ENCODE results near the gene OPRL1.
"Not testable (repeated sequence)": the region's sequence is repeated elsewhere in the genome, so short reads cannot be mapped to it uniquely, and the experiment has no call there.

Gene OPRL1

DNA sequence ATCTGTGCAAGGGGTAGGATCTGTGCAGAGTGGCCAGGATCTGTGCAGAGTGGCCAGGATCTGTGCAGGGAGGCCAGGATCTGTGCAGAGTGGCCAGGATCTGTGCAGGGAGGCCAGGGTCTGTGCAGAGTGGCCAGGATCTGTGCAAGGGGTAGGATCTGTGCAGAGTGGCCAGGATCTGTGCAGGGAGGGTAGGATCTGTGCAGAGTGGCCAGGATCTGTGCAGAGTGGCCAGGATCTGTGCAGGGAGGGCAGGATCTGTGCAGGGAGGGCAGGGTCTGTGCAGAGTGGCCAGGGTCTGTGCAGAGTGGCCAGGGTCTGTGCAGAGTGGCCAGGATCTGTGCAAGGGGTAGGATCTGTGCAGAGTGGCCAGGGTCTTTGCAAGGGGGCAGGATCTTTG is 8.7 kb downstream of the OPRL1 start:
- DNase-seq = not testable (repeated sequence)

GRCh38 chr20:64090165-64090564 is 10.3 kb downstream of the OPRL1 start:
- no peak for DNase-seq

GRCh38 chr20:64091340-64091739 is 11.5 kb downstream of the OPRL1 start:
- DNase-seq = no peak

DNA sequence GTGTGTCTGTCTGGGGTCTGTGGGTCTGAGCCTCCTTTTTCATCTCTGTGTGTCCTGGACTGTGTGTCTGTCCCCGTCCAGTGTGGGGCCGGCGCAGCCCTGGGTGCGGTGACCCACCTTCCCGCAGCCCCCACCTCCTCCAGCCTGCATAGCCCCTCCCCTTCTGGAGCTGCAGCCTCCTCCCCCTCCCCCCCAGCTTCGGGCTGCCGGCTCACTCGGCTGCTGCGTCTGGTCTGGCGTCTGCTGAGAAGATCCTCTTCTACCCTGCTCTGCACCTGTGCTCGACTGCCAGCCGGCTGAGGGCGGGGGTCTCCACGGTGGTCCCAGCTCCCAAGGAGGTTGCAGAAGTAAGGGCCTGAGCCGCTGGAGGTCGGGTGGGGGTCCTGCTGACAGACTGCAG is 11.9 kb downstream of the OPRL1 start:
- no peak for DNase-seq

GRCh38 chr20:64092258-64093012 is 12.6 kb downstream of the OPRL1 start:
- no peak for DNase-seq

- no peak for DNase-seq
These were observed 13.2 kb downstream of the OPRL1 start for GRCh38 chr20:64093013-64093503.

GRCh38 chr20:64095455-64095854 is 15.6 kb downstream of the OPRL1 start:
- DNase-seq = no peak

DNA sequence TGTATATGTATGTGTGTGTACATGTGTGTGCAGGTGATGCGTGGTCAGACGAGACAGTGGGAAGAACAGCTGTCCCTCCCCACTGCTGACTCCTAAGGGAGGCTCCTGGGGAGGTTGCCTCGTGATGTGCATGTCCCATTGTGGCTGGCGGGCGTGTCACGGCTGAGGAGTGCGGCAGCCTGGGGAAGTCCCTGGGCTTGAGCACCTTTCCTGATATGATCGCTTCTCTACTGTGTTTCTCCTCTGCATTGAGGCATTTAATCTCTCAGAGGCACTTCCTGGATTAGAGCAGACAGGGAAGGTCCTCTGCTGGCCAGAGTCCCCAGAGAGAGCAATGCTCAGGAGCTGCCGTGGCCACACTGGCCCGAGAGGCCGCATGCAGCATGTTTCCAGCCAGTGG is 16.0 kb downstream of the OPRL1 start:
- DNase-seq = no peak

DNA sequence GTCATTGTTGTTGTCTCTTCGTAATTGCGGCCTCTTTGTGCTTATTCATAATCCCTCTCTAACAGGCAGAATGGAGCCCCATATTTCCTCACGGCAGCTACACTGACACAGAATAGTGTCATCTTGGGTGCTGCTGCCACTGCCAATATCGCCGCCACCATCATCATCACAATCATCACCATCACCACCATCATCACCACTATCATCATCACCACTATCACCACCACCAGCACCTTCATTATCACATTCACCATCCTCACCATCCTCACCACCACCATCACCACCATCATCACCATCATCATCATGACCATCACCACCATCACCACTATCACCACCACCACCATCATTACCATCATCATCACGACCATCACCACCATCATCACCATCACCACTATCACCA is 16.7 kb downstream of the OPRL1 start:
- no peak for DNase-seq

DNA sequence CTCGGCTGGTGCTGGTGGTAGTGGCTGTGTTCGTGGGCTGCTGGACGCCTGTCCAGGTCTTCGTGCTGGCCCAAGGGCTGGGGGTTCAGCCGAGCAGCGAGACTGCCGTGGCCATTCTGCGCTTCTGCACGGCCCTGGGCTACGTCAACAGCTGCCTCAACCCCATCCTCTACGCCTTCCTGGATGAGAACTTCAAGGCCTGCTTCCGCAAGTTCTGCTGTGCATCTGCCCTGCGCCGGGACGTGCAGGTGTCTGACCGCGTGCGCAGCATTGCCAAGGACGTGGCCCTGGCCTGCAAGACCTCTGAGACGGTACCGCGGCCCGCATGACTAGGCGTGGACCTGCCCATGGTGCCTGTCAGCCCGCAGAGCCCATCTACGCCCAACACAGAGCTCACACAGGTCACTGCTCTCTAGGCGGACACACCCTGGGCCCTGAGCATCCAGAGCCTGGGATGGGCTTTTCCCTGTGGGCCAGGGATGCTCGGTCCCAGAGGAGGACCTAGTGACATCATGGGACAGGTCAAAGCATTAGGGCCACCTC is 18.7 kb downstream of the OPRL1 start:
- no peak for DNase-seq

- DNase-seq = no peak
These were observed 19.4 kb downstream of the OPRL1 start for GRCh38 chr20:64099086-64099786.

DNA sequence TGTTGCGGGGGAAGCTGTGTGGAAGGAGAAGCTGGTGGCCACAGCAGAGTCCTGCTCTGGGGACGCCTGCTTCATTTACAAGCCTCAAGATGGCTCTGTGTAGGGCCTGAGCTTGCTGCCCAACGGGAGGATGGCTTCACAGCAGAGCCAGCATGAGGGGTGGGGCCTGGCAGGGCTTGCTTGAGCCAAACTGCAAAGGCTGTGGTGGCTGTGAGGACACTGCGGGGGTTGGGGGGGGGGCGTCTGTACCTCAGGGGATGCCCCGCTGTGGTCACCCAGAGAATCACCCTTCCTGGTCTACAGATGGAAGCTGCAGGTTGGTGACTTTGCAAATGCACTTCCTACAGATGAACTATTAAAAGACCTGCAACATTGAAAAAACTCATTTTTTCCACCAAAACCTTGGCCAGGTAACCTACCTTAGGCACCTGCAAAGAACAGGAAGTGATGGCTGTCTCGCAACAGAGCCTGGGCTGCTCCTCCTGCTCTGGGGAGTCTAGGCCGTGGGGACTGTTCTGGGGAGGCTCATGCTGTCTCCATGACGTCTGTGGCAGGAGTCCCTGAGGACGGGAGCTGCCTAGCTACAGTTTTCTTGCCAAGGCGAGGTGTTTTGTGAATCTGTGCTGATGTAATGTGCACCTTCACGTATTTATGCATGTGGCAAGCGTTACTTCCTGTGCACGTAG is 20.1 kb downstream of the OPRL1 start:
- DNase-seq = no peak

DNA sequence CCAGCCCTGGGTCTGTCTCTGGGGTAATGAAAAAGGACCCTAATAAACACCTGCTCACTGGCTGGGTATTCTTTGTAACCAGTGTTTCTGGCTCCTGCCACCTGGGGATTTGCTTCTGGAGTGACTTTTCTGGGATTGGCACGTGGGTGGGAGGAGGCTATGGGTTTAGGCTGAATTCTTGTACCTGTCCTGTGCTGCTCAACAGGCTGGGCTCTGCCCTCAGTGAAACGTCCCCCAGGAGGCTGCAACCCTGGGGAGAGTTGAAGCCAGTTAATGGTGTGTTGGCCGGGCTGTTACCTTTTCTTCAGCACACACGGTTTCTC is 20.6 kb downstream of the OPRL1 start:
- DNase-seq = no peak

DNA sequence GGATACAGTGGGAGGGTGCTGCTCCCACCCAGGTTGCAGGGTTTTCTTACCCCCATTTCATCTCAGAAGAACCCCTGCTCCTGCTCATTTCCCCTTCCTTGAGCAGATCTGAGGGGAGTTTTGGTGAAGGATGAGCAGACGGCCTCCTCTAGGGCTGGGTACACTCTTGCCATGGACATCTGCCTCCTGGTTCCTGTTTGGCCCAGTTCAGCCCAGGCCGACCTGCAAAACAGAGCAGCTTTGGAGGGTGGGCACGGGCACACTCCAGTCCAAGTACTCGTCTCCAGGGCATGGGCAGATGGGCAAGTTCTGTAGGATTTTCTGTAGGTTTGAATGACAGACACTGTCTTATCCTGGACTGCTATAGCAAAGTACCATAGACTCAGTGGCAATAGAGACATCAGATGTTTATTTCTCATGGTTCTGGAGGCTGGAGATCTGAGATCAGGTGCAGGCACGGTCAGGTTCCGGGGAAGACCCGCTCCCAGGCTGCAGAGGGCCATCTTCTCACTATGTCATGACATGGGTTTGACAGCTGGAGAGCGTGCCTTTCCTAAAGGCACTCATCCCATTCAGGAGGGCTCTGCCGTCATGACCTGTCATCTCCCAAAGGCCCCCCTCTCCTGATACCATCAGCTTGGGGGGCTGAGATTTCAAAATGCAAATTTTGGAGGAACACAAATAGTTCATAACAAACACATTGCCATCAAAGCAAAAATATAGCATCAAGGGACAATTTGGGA is 21.2 kb downstream of the OPRL1 start:
- DNase-seq = no peak

GRCh38 chr20:64101731-64102621 is 22.1 kb downstream of the OPRL1 start:
- DNase-seq = peak; percentile 77

GRCh38 chr20:64102647-64103354 is 22.9 kb downstream of the OPRL1 start:
- no peak for DNase-seq

DNA sequence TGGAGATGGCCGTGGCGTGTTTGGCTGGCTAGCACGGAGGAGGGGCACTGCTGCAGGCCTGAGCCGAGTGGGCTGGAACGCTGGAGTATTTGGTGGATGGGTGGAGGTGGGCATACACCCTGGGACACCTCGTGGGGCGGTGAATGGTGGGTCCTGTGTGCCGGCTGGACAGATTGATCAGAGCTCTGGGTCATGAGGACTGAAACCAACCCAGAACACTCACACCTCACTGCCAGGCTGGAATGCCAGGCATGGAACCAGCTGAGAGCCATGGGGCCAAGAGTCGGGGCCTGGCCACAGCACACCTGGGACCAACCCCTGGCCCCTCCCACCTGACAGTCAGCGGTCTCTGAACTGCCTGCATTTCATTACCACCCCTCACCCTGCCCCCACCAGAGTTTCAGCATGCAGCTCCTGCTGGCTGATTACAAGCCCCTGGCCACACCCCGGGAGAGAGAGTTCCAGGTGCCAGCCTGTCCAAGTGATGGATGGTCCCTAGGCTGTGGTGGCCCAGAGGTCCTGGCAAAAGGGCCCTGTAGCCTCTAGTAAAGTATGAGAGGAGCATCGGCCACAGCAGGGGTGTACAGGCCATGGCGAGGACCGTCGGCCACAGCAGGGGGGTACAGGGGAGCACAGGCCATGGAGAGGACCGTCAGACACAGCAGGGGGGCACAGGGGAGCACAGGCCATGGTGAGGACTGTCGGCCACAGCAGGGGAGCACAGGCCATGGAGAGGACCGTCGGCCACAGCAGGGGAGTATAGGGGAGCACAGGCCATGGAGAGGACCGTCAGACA is 24.2 kb downstream of the OPRL1 start:
- DNase-seq = no peak

DNA sequence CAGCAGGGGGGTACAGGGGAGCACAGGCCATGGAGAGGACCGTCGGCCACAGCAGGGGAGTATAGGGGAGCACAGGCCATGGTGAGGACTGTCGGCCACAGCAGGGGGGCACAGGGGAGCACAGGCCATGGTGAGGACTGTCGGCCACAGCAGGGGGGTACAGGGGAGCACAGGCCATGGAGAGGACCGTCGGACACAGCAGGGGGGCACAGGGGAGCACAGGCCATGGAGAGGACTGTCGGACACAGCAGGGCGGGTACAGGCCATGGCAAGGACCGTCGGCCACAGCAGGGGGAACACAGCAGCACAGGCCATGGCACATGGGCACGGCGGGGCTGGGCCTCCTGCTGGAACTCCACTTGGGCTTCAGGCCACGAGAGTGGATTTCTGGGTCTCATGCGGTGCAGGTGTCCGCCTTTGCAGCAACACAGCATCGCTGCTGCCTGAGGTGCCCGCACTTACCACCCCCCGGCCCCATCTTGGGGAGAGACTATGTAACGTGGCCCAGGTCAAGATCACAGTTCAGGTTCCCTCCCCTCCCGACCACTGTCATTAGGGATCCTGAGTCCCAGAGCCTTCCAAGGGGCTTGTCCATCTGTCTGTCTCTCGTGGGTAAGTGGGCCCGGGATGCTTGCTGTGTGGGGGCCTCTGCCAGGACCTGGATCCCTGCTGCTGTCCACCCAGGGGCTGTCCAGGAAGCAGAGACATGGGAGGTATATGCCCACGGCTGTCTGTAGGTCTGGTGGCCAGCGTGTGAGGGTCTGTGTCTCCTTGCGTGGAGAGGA is 25.0 kb downstream of the OPRL1 start:
- no peak for DNase-seq

GRCh38 chr20:64105846-64106434 is 26.1 kb downstream of the OPRL1 start:
- DNase-seq = no peak

All from stimulated activated CD4-positive, alpha-beta T cell treated with anti-CD3 and anti-CD28 coated beads, Interleukin-4, amount 100 ng/mL, for 1 hour (primary cell).